WTC11 (cell line): ENCODE results near the gene VPS4B.

Experiments
- ETV6 ChIP-seq: sonication (generic); formaldehyde crosslinking; IDR thresholded peaks from 2 replicates; pipeline ENCODE4 v1.8.1; 2022; ENCODE audit warnings: mild to moderate bottlenecking, missing genetic modification reagents
- MXD4 ChIP-seq: fragments of 250-450 bp; sonication (Bioruptor Pico); IDR thresholded peaks from 2 replicates; pipeline ENCODE4 v1.8.0; 2021; ENCODE audit warnings: mild to moderate bottlenecking, moderate library complexity, borderline replicate concordance
- ZNF121 ChIP-seq: sonication (generic); formaldehyde crosslinking; IDR thresholded peaks from 2 replicates; pipeline ENCODE4 v1.8.0; 2023; ENCODE audit warnings: missing genetic modification reagents
- ZNF263 ChIP-seq: sonication (generic); formaldehyde crosslinking; IDR thresholded peaks from 2 replicates; pipeline ENCODE4 v1.8.1; 2022; ENCODE audit warnings: low read depth, mild to moderate bottlenecking, moderate library complexity, missing genetic modification reagents
- TF ChIP-seq, protein P1 (sequence below): sonication (generic); formaldehyde crosslinking; IDR thresholded peaks from 2 replicates; pipeline ENCODE4 v1.8.0; 2022; ENCODE audit warnings: mild to moderate bottlenecking, missing genetic modification reagents
- TF ChIP-seq, protein P2 (sequence below): sonication (generic); formaldehyde crosslinking; IDR thresholded peaks from 2 replicates; pipeline ENCODE4 v1.8.0; 2022; ENCODE audit warnings: missing genetic modification reagents
- TF ChIP-seq, protein P3 (sequence below): fragments of 200-600 bp; IDR thresholded peaks from 2 replicates; pipeline ENCODE4 v1.8.0; 2022; ENCODE audit warnings: antibody characterized with exemption
- TF ChIP-seq, protein P4 (sequence below): sonication (generic); formaldehyde crosslinking; IDR thresholded peaks from 2 replicates; pipeline ENCODE4 v1.8.1; 2023; ENCODE audit warnings: mild to moderate bottlenecking, missing genetic modification reagents
- TF ChIP-seq, protein P5 (sequence below): sonication (generic); formaldehyde crosslinking; IDR thresholded peaks from 2 replicates; pipeline ENCODE4 v1.8.1; 2022; ENCODE audit warnings: low read depth, missing genetic modification reagents, borderline replicate concordance
- TF ChIP-seq, protein P6 (sequence below): sonication (generic); formaldehyde crosslinking; IDR thresholded peaks from 2 replicates; pipeline ENCODE4 v1.8.1; 2023; ENCODE audit warnings: mild to moderate bottlenecking, missing genetic modification reagents, moderate library complexity

DNA sequence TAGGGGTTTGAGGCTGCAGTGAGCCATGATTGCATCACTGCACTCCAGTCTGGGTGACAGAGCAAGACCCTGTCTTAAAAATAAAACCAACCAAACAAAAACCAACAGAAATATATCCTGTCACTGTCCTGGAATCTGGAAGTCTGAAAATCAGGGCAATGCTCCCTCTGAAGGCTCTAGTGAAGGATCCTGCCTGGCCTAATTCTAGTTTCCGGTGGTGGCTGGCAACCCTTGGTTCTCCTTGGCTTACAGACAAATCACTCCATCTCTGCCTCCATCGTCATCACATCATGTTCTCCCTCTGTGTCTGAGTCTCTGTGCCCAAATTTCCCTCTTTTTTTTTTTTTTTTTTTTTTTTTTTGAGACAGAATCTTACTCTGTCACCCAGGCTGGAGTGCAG is 15.9 kb upstream of the VPS4B start:
- TF ChIP-seq, protein P1, sequence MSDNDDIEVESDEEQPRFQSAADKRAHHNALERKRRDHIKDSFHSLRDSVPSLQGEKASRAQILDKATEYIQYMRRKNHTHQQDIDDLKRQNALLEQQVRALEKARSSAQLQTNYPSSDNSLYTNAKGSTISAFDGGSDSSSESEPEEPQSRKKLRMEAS: no peak
- TF ChIP-seq, protein P2, sequence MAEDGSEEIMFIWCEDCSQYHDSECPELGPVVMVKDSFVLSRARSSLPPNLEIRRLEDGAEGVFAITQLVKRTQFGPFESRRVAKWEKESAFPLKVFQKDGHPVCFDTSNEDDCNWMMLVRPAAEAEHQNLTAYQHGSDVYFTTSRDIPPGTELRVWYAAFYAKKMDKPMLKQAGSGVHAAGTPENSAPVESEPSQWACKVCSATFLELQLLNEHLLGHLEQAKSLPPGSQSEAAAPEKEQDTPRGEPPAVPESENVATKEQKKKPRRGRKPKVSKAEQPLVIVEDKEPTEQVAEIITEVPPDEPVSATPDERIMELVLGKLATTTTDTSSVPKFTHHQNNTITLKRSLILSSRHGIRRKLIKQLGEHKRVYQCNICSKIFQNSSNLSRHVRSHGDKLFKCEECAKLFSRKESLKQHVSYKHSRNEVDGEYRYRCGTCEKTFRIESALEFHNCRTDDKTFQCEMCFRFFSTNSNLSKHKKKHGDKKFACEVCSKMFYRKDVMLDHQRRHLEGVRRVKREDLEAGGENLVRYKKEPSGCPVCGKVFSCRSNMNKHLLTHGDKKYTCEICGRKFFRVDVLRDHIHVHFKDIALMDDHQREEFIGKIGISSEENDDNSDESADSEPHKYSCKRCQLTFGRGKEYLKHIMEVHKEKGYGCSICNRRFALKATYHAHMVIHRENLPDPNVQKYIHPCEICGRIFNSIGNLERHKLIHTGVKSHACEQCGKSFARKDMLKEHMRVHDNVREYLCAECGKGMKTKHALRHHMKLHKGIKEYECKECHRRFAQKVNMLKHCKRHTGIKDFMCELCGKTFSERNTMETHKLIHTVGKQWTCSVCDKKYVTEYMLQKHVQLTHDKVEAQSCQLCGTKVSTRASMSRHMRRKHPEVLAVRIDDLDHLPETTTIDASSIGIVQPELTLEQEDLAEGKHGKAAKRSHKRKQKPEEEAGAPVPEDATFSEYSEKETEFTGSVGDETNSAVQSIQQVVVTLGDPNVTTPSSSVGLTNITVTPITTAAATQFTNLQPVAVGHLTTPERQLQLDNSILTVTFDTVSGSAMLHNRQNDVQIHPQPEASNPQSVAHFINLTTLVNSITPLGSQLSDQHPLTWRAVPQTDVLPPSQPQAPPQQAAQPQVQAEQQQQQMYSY (CRISPR knock-in tag): no peak
- TF ChIP-seq, protein P3, sequence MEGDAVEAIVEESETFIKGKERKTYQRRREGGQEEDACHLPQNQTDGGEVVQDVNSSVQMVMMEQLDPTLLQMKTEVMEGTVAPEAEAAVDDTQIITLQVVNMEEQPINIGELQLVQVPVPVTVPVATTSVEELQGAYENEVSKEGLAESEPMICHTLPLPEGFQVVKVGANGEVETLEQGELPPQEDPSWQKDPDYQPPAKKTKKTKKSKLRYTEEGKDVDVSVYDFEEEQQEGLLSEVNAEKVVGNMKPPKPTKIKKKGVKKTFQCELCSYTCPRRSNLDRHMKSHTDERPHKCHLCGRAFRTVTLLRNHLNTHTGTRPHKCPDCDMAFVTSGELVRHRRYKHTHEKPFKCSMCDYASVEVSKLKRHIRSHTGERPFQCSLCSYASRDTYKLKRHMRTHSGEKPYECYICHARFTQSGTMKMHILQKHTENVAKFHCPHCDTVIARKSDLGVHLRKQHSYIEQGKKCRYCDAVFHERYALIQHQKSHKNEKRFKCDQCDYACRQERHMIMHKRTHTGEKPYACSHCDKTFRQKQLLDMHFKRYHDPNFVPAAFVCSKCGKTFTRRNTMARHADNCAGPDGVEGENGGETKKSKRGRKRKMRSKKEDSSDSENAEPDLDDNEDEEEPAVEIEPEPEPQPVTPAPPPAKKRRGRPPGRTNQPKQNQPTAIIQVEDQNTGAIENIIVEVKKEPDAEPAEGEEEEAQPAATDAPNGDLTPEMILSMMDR: no peak
- TF ChIP-seq, protein P4, sequence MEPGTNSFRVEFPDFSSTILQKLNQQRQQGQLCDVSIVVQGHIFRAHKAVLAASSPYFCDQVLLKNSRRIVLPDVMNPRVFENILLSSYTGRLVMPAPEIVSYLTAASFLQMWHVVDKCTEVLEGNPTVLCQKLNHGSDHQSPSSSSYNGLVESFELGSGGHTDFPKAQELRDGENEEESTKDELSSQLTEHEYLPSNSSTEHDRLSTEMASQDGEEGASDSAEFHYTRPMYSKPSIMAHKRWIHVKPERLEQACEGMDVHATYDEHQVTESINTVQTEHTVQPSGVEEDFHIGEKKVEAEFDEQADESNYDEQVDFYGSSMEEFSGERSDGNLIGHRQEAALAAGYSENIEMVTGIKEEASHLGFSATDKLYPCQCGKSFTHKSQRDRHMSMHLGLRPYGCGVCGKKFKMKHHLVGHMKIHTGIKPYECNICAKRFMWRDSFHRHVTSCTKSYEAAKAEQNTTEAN (CRISPR knock-in tag): no peak
- TF ChIP-seq, protein P5, sequence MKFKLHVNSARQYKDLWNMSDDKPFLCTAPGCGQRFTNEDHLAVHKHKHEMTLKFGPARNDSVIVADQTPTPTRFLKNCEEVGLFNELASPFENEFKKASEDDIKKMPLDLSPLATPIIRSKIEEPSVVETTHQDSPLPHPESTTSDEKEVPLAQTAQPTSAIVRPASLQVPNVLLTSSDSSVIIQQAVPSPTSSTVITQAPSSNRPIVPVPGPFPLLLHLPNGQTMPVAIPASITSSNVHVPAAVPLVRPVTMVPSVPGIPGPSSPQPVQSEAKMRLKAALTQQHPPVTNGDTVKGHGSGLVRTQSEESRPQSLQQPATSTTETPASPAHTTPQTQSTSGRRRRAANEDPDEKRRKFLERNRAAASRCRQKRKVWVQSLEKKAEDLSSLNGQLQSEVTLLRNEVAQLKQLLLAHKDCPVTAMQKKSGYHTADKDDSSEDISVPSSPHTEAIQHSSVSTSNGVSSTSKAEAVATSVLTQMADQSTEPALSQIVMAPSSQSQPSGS (CRISPR knock-in tag): no peak
- TF ChIP-seq MXD4 (no peak), ETV6 (no peak), ZNF263 (CRISPR knock-in tag) (no peak), ZNF121 (CRISPR knock-in tag) (no peak)
- TF ChIP-seq, protein P6, sequence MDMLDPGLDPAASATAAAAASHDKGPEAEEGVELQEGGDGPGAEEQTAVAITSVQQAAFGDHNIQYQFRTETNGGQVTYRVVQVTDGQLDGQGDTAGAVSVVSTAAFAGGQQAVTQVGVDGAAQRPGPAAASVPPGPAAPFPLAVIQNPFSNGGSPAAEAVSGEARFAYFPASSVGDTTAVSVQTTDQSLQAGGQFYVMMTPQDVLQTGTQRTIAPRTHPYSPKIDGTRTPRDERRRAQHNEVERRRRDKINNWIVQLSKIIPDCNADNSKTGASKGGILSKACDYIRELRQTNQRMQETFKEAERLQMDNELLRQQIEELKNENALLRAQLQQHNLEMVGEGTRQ (CRISPR knock-in tag): no peak
